ENCODE data around the gene HOMER2. TPM values are rescaled to one million over a fixed set of nuclear protein-coding genes. Genes with fewer than 3 reads are reported as not detected.

The HOMER2 gene
- total RNA-seq, 1 donor from 2014 or later = 55.1 TPM

Other genes with a start within 250 kb of the HOMER2 start
- 1.7 TPM for gene AP3B2, start 242.8 kb downstream of the HOMER2 start, total RNA-seq
- 146 TPM for gene FSD2, start 146.7 kb downstream of the HOMER2 start, total RNA-seq
- gene WHAMM, start 143.1 kb downstream of the HOMER2 start, total RNA-seq = 5.8 TPM
- 11.8 TPM for gene RAMAC, start 33.5 kb upstream of the HOMER2 start, total RNA-seq
- gene C15orf40, start 58.9 kb upstream of the HOMER2 start, total RNA-seq = 11.2 TPM
- gene BTBD1, start 114.5 kb upstream of the HOMER2 start, total RNA-seq = 158 TPM
- gene TM6SF1, start 154.9 kb upstream of the HOMER2 start, total RNA-seq = 6.8 TPM

Data from Right ventricle myocardium superior (tissue), 1 donor.